B cell (primary cell): ENCODE measurements around the gene ZNF839. TPM values are rescaled to one million over a fixed set of nuclear protein-coding genes. Genes with fewer than 3 reads are reported as not detected.

Experiments used
- ATAC-seq: fragments of 200-7000 bp; cut with Tn5 transposase; one replicate; pipeline ENCODE4 v1.10.0; 2021; ENCODE audit warnings: low read depth, mild to moderate bottlenecking, moderate number of reproducible peaks, moderate library complexity
- CTCF ChIA-PET: fragments of 350-600 bp; sonication (Branson Sonifier 250); formaldehyde crosslinking; loops from one replicate; lab custom pipeline; 2021; ENCODE audit warnings: antibody characterized with exemption, inconsistent platforms; lab: Charles Lee
- POLR2A ChIA-PET: fragments of 350-600 bp; sonication (Branson Sonifier 250); formaldehyde crosslinking; loops from one replicate; lab custom pipeline; 2021; ENCODE audit warnings: antibody characterized with exemption; lab: Charles Lee
- DNase-seq: peaks from one replicate; pipeline ENCODE4 v3.0.0; 2013
- H2AFZ ChIP-seq: 2 replicates; pipeline ENCODE4 v1.6.1; 2012; ENCODE audit warnings: mild to moderate bottlenecking, low read depth, low read length; ENCODE audit not compliant: insufficient read depth, poor library complexity, severe bottlenecking
- H3K27ac ChIP-seq, 2 donors: 1 replicate in 1 of 2; 2 replicates in 1 of 2; pipeline ENCODE4 v1.5.1; 2012 to 2013; ENCODE audit warnings: low read length in 2 of 2, mild to moderate bottlenecking in 2 of 2, moderate library complexity in 1 of 2
- H3K27me3 ChIP-seq, 4 experiments: fragments of 200-600 bp in 1 of 4; sonication (generic) in 1 of 4; replicated peaks in 1 of 4; 1 replicate in 2 of 4; 2 replicates in 2 of 4; pipeline versions ENCODE4 v1.6.1 to v1.7.0; 2013 to 2016; ENCODE audit warnings: low read length in 3 of 4, mild to moderate bottlenecking in 2 of 4, mixed read lengths in 1 of 4, moderate library complexity in 1 of 4; ENCODE audit not compliant: insufficient read depth in 4 of 4, control insufficient read depth in 3 of 4; ENCODE audit errors: control extremely low read depth in 1 of 4
- H3K36me3 ChIP-seq, 2 experiments: replicated peaks in 1 of 2; 1 replicate in 1 of 2; 2 replicates in 1 of 2; pipeline versions ENCODE4 v1.6.1 to v1.7.1; 2013; ENCODE audit warnings: low read length in 1 of 2; ENCODE audit not compliant: insufficient read depth in 2 of 2, control insufficient read depth in 1 of 2; ENCODE audit errors: control extremely low read depth in 1 of 2, extremely low read depth in 1 of 2
- H3K4me1 ChIP-seq, 2 donors: fragments of 200-600 bp in 1 of 2; sonication (generic) in 1 of 2; 1 replicate in 1 of 2; 2 replicates in 1 of 2; pipeline versions ENCODE4 v1.5.1 to v1.6.1; 2013 to 2017; ENCODE audit warnings: low read length in 2 of 2; ENCODE audit not compliant: control insufficient read depth in 2 of 2, insufficient read depth in 2 of 2
- H3K4me2 ChIP-seq: replicated peaks from 2 replicates; pipeline ENCODE3; 2012; ENCODE audit warnings: mild to moderate bottlenecking, low read depth, low read length; ENCODE audit not compliant: poor library complexity, severe bottlenecking
- H3K4me3 ChIP-seq, 5 experiments: fragments of 200-600 bp in 1 of 5; sonication (generic) in 1 of 5; 1 replicate in 3 of 5; 2 replicates in 2 of 5; pipeline versions ENCODE4 v1.5.1 to v1.7.0; 2011 to 2016; ENCODE audit warnings: low read length in 4 of 5, mild to moderate bottlenecking in 4 of 5, low read depth in 2 of 5, control low read depth in 1 of 5, moderate library complexity in 1 of 5; ENCODE audit not compliant: insufficient read depth in 1 of 5; ENCODE audit errors: control extremely low read depth in 1 of 5, extremely low read depth in 1 of 5
- H3K79me2 ChIP-seq: fragments of 200-600 bp; sonication (generic); one replicate; pipeline ENCODE4 v1.6.0; 2016; ENCODE audit warnings: low read length; ENCODE audit not compliant: control insufficient read depth, insufficient read depth
- H3K9ac ChIP-seq: fragments of 200-600 bp; sonication (generic); 2 replicates; pipeline ENCODE4 v1.6.1; 2017; ENCODE audit warnings: mild to moderate bottlenecking, low read length, moderate library complexity
- H3K9me3 ChIP-seq, 3 donors: one replicate each; pipeline versions ENCODE4 v1.6.1 to v1.7.1; 2013; ENCODE audit warnings: low read length in 2 of 3; ENCODE audit not compliant: control insufficient read depth in 2 of 3, insufficient read depth in 1 of 3; ENCODE audit errors: control extremely low read depth in 1 of 3
- H4K20me1 ChIP-seq: 2 replicates; pipeline ENCODE4 v1.6.0; 2012; ENCODE audit warnings: mild to moderate bottlenecking, low read length; ENCODE audit not compliant: insufficient read depth, control insufficient read depth, poor library complexity, severe bottlenecking
- H3K27ac Mint-ChIP-seq: one replicate; pipeline ENCODE4 v1.8.0; 2021; ENCODE audit warnings: mixed read lengths
- H3K27me3 Mint-ChIP-seq: one replicate; pipeline ENCODE4 v1.8.0; 2021; ENCODE audit warnings: mixed read lengths
- H3K4me1 Mint-ChIP-seq: one replicate; pipeline ENCODE4 v1.8.0; 2021; ENCODE audit warnings: mixed read lengths
- H3K4me3 Mint-ChIP-seq: one replicate; pipeline ENCODE4 v1.8.0; 2021; ENCODE audit warnings: mixed read lengths
- H3K9me3 Mint-ChIP-seq: one replicate; pipeline ENCODE4 v1.8.0; 2022; ENCODE audit warnings: mixed read lengths; ENCODE audit not compliant: insufficient read depth
- EZH2 ChIP-seq: IDR thresholded peaks from 2 replicates; pipeline ENCODE4 v1.6.1; 2012; ENCODE audit warnings: borderline replicate concordance, low read depth, mild to moderate bottlenecking, moderate library complexity, low read length; ENCODE audit not compliant: insufficient read depth, poor library complexity, severe bottlenecking
- WGBS: methylation state at CpG from one replicate; pipeline ENCODE4 v1.1.5; 2013; ENCODE audit warnings: missing lambda C conversion rate; ENCODE audit not compliant: insufficient coverage; 5-methylcytosine and 5-hydroxymethylcytosine counted together
- intact Hi-C: fragments of 100-400 bp; cut with micrococcal nuclease; formaldehyde crosslinking; loops from one replicate; pipeline ENCODE4 v1.10.0; 2022
- polyA plus RNA-seq: library from polyadenylated mRNA; depleted of rRNA; stranded (reverse); fragments of >200 nt; gene quantifications from 2 replicates; pipeline ENCODE4 v1.2.3, GENCODE V29; 2012
- total RNA-seq, 2 donors: library from RNA; stranded (reverse); fragments of 120-200 nt in 1 of 2; gene quantifications; 1 replicate in 1 of 2; 2 replicates in 1 of 2; pipeline versions ENCODE4 v1.2.3 to v1.2.4, GENCODE V29; 2013 to 2022
- TF ChIP-seq, protein P1 (sequence below): fragments of 200-600 bp; IDR thresholded peaks from one replicate; pipeline ENCODE4 v1.8.0; 2022; ENCODE audit warnings: antibody characterized with exemption, mild to moderate bottlenecking

ZNF839 gene
- total and polyA plus RNA-seq, 2 donors (not counting 1 experiment from before 2014, with no cell fraction given) = 22.8 to 28.8 TPM

DNA sequence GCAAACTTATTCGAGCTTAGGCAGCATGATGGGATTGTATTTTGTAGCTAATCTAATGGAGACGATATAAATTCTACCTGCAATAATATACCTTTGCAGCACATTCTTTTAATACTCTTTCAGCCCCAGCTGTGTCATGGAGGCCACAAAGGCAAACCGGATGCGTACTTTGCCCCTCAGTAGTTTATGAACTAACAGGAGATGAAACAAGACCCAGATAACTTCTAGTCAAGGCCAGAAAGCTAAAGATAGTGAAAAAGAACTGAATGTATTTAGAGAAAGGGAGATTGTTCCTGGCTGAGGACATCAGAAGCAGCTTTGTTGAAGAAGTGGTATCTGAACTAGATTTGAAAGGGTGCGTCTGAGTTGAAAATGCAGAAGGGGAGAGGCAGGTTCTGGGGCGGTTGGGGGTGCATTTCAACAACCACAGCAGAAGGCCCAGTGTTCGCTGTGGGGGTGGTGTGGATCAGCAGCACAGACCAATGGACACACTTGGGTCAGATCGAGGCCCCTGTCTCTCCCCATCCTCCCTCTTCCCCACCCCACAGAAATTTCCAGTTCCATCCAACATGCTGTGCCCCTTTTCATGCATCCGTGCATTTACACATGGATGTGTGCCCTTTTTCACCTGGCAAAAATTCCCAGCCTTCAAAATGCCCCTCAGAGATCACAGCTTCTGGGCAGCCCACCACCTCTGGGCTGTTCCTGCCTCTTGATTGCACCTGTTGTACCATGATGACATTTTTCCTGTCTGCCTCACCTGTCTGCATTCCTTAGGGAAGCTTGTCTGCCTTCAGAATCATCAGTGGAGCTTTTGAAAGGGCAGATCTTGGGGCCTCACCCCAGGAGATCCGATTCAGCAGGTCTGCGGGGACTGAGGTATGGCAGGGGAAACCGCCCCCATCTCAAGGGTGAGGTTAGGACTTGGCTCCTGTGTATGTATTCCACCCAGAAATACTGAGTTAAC lies 2.2 kb downstream of the ZNF839 start:
- POLR2A ChIA-PET = no interaction called here
- Histone ChIP-seq H3K4me2 (no peak overlapping the region), H3K79me2 (no peaks in the 10 kb centered on the region), H3K27ac (no peak overlapping the region), H3K4me3 (no peak overlapping the region), H3K9me3 (no peaks in the 10 kb centered on the region), H3K4me1 (peaks cover 22 to 32% of the 10 kb centered on the region in 2 donors), H3K27me3 (no peaks in the 10 kb centered on the region), H2AFZ (no peak overlapping the region), H4K20me1 (no peaks in the 10 kb centered on the region), H3K36me3 (peaks cover 0 to 4% of the 10 kb centered on the region in 2 experiments), H3K9ac (no peak overlapping the region)
- TF ChIP-seq, protein P1, sequence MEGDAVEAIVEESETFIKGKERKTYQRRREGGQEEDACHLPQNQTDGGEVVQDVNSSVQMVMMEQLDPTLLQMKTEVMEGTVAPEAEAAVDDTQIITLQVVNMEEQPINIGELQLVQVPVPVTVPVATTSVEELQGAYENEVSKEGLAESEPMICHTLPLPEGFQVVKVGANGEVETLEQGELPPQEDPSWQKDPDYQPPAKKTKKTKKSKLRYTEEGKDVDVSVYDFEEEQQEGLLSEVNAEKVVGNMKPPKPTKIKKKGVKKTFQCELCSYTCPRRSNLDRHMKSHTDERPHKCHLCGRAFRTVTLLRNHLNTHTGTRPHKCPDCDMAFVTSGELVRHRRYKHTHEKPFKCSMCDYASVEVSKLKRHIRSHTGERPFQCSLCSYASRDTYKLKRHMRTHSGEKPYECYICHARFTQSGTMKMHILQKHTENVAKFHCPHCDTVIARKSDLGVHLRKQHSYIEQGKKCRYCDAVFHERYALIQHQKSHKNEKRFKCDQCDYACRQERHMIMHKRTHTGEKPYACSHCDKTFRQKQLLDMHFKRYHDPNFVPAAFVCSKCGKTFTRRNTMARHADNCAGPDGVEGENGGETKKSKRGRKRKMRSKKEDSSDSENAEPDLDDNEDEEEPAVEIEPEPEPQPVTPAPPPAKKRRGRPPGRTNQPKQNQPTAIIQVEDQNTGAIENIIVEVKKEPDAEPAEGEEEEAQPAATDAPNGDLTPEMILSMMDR = no peak
- TF ChIP-seq EZH2 = no peak
- no peak for ATAC-seq
- intact Hi-C loops = no loop called here
- Mint-ChIP-seq H3K27ac (peak overlapping the region; percentile 50), H3K9me3 (no peaks in the 10 kb centered on the region), H3K27me3 (no peaks in the 10 kb centered on the region), H3K4me3 (peak overlapping the region; percentile 90), H3K4me1 (peaks cover 49% of the 10 kb centered on the region)
- 96% methylated on average over 6 of the region's 12 CpGs for WGBS
- no peak for DNase-seq
- CTCF ChIA-PET = interaction anchor here (1.0 to 2.8 kb wide), 7 partner anchors 8 to 615 kb away, joined by 3 to 11 read pairs (median 3); partner anchors contain the start of genes CINP and TECPR2

DNA sequence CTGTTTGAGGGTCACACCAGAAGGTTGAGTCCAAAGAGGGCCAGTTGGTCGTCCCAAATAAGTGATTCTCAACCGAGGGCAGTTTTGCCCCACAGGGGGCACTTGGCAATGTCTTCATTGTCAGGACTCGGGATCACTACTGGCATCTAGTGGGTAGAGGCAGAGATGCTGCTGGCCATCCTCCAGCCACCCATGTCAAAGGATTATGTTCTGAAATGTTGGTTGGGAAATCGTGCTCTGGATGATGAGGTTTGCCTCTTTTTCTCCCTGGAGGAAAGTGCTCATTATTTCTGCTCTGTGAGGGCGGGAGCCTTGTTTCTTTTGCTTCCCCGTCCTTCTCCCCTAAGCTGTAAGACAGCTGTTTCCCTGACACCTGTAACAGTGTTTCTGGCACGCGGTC lies 3.6 kb downstream of the ZNF839 start:
- TF ChIP-seq, protein P1 = peak; percentile 41
- TF ChIP-seq EZH2 = no peak
- Histone ChIP-seq H3K4me2 (no peak overlapping the region), H3K4me3 (no peak overlapping the region), H3K9me3 (no peaks in the 10 kb centered on the region), H3K36me3 (peaks cover 0 to 4% of the 10 kb centered on the region in 2 experiments), H3K4me1 (peaks cover 13 to 21% of the 10 kb centered on the region in 2 donors), H3K27ac (no peak overlapping the region), H2AFZ (no peak overlapping the region), H3K9ac (no peak overlapping the region), H3K27me3 (no peaks in the 10 kb centered on the region), H3K79me2 (no peaks in the 10 kb centered on the region), H4K20me1 (no peaks in the 10 kb centered on the region)
- Mint-ChIP-seq H3K27ac (peak overlapping the region; percentile 20), H3K27me3 (no peaks in the 10 kb centered on the region), H3K9me3 (no peaks in the 10 kb centered on the region), H3K4me3 (peak overlapping the region; percentile 16), H3K4me1 (peaks cover 36% of the 10 kb centered on the region)
- DNase-seq (peak; percentile 54), ATAC-seq (no peak)
- intact Hi-C loops = no loop called here
- POLR2A ChIA-PET = interaction anchor here (0.6 kb wide), 1 partner anchor 29 kb away, joined by 7 read pairs; no protein-coding TSS in a partner anchor
- CTCF ChIA-PET = interaction anchor here (1.3 to 2.8 kb wide), 2 partner anchors 9 kb away, joined by 3 to 10 read pairs; no protein-coding TSS in a partner anchor
- 52% methylated on average over 4 of the region's 8 CpGs for WGBS
